ENCODE results near the gene CTCF. TPM values are rescaled to one million over a fixed set of nuclear protein-coding genes. Genes with fewer than 3 reads are reported as not detected.
A peak's percentile ranks its signal among the peaks of the same experiment; 100 is the strongest.

The CTCF gene
- polyA plus RNA-seq, 6 donors from 2014 or later = 40.2 to 93.3 (median 67.8) TPM

DNA sequence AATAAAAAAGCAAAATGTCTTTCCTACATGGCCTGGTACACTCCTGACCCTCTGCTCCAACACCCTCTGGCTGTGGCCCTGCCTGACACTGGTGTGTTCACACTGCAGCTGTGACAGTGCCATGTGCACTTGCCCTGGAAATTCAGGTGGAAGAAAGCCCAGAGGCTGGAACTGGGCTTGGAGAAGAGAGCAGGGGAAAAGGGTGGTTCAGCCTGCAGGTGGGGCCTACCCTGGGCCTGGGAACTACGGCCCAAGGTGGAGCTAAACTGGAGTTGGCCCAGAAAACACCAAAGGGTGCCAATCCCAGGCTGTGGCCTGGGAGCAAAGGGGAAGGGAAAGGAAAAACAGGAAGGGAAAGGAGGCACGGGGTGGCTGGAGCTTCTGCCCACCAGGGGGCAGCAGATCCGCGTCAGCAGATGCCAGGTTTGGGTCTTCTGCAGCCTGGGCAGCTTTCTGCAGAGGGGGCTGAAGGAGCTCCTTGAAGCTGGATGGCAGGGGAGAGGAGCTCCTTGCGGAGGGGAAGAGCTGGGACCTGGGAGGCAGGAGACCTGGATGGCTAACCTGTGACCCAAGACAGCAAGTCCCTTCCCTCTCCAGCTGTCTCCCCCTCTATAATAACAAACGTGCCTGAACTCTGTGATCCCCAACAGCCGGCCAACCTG, 15.4 kb upstream of the CTCF start:
- peak; percentile 25 to 33 for ATAC-seq (ENCODE audit: low read depth in 2 of 2)
- Mint-ChIP-seq H3K9me3 (no peaks in the 10 kb centered on the region), H3K4me1 (peaks cover 79 to 89% (median 86%) of the 10 kb centered on the region in 3 donors), H3K27me3 (no peaks in the 10 kb centered on the region), H3K4me3 (peak overlapping the region; percentile 76 to 92 (median 86)), H3K36me3 (peaks cover 5 to 19% of the 10 kb centered on the region in 2 donors), H3K27ac (peak overlapping the region; percentile 97 to 100 (median 98))
- DNase-seq = peak; percentile 72

DNA sequence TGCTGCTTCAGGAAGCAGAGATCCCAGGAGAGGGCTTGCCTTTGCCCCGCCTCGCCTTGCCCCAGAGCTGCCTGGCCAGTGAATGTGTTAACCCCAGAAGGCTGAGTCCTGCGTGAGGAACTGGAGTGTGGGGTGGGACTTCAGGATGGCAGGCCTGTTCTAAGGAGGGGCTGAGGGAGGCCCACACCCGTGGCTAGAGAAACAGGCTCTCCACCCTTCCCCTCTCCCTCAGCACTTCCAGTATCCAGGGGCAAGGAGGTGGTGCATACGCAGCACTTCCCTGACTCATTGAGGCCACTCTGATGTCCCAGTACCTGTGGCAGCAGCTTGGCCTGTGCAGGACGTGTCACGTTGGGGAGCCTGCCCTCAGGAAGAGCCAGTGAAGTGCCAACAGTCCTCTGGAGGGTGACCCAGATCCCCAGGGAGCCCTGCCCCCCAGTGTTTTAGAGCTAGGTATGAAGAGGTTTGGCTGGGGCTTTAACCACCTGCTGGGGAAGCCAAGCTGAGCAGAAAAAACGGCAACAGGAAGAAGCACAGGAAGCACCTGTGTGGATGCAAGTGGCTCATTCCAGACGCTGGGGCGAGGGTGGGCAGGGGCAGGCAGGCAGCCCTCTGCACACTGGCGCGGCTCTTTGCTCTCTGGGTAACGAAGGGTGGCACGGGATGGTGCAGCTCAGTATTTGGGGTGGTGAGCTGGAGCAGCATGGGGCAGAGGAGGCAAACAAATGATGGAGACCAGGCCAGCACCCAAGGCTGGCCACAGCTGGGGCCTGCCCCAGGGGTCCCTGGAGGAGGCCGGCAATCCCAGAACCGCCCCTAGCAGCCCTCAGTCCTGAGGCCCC, 14.7 kb upstream of the CTCF start:
- Mint-ChIP-seq H3K4me1 (peaks cover 79 to 89% (median 86%) of the 10 kb centered on the region in 3 donors), H3K4me3 (peak overlapping the region; percentile 76 to 92 (median 88)), H3K27me3 (no peaks in the 10 kb centered on the region), H3K27ac (peak overlapping the region; percentile 98 to 100 (median 99)), H3K9me3 (no peaks in the 10 kb centered on the region), H3K36me3 (peaks cover 0 to 11% of the 10 kb centered on the region in 2 donors)
- ATAC-seq (ENCODE audit: low read depth in 2 of 2) (peak; percentile 77), DNase-seq (peak; percentile 89)

DNA sequence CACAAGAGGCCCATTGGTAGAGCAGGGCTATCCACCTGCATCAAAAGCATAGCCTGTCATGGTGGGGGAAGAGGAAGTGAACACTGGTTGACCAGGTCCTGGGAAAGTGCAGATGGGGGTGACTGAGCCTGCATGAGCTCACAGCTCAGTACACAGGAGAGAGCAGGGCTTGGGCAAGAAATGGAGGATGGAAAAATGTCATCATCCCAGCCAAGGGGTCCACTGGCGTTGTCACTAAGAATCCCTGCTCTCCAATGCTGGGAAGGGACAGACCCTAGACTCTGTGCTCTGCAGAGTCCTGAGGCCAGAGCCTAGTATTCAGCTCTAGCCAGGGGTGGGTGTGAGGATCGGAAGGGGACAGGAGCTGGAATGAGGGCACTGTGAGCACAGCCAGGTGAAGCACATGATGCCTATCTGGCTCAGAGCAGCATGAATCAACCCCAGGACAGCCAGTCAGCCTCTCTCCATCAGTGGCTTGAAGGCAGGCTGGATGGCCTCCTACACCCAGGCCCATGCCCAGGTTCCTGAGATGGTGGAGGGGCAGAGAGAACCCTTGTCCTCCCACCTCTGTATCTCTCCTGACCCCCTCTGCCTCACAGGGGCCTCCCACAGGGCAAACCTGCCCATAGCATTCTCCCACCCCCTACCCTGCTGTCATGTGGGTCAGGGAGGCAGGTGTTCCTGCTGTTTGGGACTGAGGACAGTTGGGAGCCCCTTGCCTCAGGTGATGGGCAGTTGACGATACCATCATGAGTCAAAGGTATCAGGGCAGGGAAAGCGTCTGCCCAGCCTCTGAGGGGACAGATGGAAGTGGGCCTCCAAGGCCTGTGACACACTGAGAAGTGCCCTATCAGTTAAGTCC, 13.8 kb upstream of the CTCF start:
- Mint-ChIP-seq H3K36me3 (peaks cover 0 to 10% of the 10 kb centered on the region in 2 donors), H3K9me3 (no peaks in the 10 kb centered on the region), H3K27me3 (no peaks in the 10 kb centered on the region), H3K27ac (peak overlapping the region; percentile 98 to 100 (median 99)), H3K4me1 (peaks cover 79 to 90% (median 85%) of the 10 kb centered on the region in 3 donors), H3K4me3 (peak overlapping the region; percentile 76 to 92 (median 88))
- DNase-seq (peak; percentile 68), ATAC-seq (ENCODE audit: low read depth in 2 of 2) (peak; percentile 60 to 63)

DNA sequence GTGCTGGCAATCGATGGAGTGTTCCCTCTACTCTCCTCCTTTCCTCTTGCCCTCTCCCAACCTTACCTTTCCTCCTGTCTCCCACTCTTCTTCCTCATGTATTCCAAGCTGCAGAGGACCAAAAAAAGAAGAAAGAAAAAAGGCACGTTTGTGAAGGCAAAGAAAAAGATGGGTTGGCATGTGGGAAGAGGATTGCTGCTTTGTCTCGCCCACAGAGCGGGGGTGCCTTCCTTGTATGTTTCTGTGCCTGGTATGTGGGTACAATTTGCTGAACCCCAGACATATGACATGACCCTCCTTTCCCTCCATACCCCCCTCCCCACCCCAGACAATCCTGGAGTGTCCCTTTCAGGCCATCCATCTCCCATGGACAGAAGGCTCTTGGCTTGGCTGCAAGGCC, 13.1 kb upstream of the CTCF start:
- DNase-seq = no peak
- Mint-ChIP-seq H3K4me3 (peak overlapping the region in 5 of 8 donors; percentile 70 to 92 (median 88)), H3K27me3 (no peaks in the 10 kb centered on the region), H3K27ac (peak overlapping the region; percentile 10 to 100 (median 98)), H3K36me3 (peaks cover 0 to 7% of the 10 kb centered on the region in 2 donors), H3K9me3 (no peaks in the 10 kb centered on the region), H3K4me1 (peaks cover 77 to 90% (median 83%) of the 10 kb centered on the region in 3 donors)
- no peak for ATAC-seq (ENCODE audit: low read depth in 2 of 2)

DNA sequence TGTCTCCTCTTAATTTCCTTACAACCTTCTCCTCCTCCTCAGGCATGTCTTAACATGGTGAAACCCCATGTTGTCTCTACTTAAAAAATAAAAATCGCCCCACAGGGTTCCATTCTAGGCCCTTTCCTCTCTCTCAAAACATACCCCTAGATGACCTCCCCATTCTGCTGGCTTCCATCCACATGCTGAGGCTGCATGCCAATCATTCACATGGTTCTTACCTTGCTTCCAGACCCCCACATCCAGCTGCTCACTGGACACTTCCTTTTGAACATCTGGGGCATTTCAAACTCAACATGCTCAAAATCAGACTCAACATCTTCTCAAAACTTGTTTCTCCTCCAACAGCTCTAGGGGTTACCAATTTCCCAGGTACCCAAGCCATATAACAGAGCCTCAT, 12.4 kb upstream of the CTCF start:
- no peak for ATAC-seq (ENCODE audit: low read depth in 2 of 2)
- H3K9me3 Mint-ChIP-seq = no peaks in the 10 kb centered on the region
- DNase-seq = no peak
- no peaks in the 10 kb centered on the region for H3K27me3 Mint-ChIP-seq
- H3K36me3 Mint-ChIP-seq = no peaks in the 10 kb centered on the region
- peak overlapping the region in 6 of 8 donors; percentile 57 to 92 (median 84) for H3K4me3 Mint-ChIP-seq
- H3K4me1 Mint-ChIP-seq = peaks cover 73 to 90% (median 81%) of the 10 kb centered on the region in 3 donors
- peak overlapping the region; percentile 69 to 100 (median 98) for H3K27ac Mint-ChIP-seq

DNA sequence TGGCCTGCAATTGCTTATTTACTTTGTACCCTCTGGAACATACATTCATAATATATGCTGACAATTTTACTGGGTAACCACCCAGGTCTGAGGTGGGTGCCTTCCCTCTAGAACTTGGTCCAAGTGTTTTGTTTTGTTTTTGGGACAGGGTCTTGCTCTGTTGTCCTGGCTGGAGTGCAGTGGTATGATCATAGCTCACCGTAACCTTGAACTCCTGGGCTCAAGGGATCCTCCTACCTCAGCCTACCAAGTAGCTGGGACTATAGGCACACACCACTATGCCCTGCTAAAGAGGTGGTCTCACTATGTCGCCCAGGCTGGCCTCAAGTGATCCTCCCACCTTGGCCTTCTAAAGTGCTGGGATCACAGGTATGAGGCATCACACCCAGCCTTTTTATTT, 11.2 kb upstream of the CTCF start:
- peak overlapping the region in 5 of 6 donors; percentile 41 to 98 (median 69) for H3K27ac Mint-ChIP-seq

DNA sequence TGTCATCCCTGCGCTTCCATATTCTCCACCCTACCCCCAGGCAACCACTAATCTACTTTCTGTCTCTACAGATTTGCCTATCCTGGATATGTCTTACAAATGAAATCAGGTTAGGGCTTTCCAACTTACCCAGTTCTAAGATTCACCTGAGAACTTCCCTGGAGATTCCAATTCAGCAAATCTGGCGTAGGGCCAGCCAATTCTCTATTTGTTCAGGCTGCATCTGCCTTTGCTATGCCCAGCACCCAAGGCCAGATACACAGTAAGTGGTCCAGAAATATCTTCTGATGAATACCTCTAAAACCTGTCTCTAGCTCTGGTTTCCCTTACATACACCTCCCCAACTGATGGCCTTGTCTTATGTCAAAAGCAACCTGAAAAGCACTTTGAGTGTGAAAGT, 10.4 kb upstream of the CTCF start:
- H3K4me1 Mint-ChIP-seq = peaks cover 65 to 94% (median 81%) of the 10 kb centered on the region in 3 donors
- peak overlapping the region in 6 of 8 donors; percentile 20 to 87 (median 78) for H3K4me3 Mint-ChIP-seq
- no peaks in the 10 kb centered on the region for H3K27me3 Mint-ChIP-seq
- no peaks in the 10 kb centered on the region for H3K9me3 Mint-ChIP-seq
- ATAC-seq (ENCODE audit: low read depth in 2 of 2) = no peak
- H3K36me3 Mint-ChIP-seq = no peaks in the 10 kb centered on the region
- no peak for DNase-seq
- H3K27ac Mint-ChIP-seq = peak overlapping the region; percentile 36 to 98 (median 96)

More for the DNA sequence above, 11.2 kb upstream of the CTCF start:
- Mint-ChIP-seq H3K9me3 (no peaks in the 10 kb centered on the region), H3K36me3 (no peaks in the 10 kb centered on the region), H3K4me3 (peak overlapping the region in 1 of 8 donors; percentile 51), H3K27me3 (no peaks in the 10 kb centered on the region), H3K4me1 (peaks cover 72 to 94% (median 81%) of the 10 kb centered on the region in 3 donors)
- DNase-seq (no peak), ATAC-seq (ENCODE audit: low read depth in 2 of 2) (no peak)

DNA sequence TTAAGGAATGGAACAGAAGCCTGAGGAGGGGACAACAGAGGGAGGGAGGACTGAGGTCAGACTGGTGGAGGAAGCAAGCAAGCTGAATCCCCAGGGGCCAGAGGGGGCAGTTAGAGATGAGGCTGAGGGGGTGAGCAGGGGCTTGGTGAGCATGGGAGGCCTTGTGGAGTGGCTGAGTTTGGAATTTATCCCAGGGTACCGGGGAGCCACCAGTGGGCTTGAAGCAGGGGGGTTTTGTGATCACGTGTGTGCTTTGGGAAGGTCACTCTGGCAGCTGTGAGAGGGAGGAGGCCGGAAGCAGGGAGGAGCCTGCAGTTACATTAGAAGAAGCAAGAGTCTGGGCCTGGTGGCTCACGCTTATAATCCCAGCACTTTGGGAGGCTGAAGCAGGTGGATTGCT, 9.8 kb upstream of the CTCF start:
- H3K27ac Mint-ChIP-seq = peak overlapping the region; percentile 94 to 98 (median 98)
- H3K4me3 Mint-ChIP-seq = peak overlapping the region; percentile 20 to 88 (median 81)
- peaks cover 62 to 94% (median 81%) of the 10 kb centered on the region in 3 donors for H3K4me1 Mint-ChIP-seq
- DNase-seq (no peak), ATAC-seq (ENCODE audit: low read depth in 2 of 2) (no peak)
- no peaks in the 10 kb centered on the region for H3K36me3 Mint-ChIP-seq
- no peaks in the 10 kb centered on the region for H3K9me3 Mint-ChIP-seq
- H3K27me3 Mint-ChIP-seq = no peaks in the 10 kb centered on the region

DNA sequence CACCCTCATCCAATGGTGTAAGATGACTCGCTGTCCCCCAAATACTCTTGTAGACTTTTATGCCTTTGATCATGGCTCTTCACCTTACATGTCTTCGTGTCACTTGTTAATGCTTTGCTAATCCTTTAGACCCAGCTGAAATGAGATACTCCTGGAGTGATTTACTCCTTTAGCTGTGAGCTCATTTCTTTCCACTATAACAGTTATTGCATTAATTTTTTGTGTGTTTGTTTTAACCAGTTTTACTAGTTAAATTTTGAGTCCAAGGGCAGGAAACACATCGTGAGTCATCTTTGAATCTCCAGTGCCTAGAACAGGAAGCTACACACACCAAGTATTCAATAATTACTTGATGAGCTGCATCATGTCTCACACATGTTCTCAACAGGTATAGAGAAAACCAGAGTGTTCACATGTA, 6.5 kb upstream of the CTCF start:
- peak; percentile 57 to 75 for ATAC-seq (ENCODE audit: low read depth in 2 of 2)
- Mint-ChIP-seq H3K4me1 (peaks cover 44 to 81% (median 70%) of the 10 kb centered on the region in 3 donors), H3K4me3 (peak overlapping the region in 7 of 8 donors; percentile 18 to 79 (median 54))

DNA sequence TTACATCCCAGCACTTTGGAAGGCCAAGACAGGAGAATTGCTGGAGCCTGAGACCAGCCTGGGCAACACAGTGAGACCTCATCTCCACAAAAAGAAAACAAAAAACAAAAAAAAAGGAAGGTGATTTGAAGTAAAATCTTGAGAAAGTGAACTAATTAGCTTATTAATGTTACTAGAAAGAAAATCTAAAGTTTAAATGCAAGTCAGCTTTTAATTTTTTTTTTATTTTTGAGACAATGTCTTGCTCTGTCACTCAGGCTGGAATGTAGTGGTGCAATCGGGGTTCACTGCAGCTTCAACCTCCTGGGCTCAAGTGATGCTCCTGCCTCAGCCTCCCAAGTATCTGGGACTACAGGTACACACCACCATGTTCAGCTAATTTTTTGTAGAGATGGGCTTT, 3.5 kb upstream of the CTCF start:
- H3K27ac Mint-ChIP-seq = peak overlapping the region in 1 of 6 donors; percentile 90
- DNase-seq (no peak), ATAC-seq (ENCODE audit: low read depth in 2 of 2) (no peak)
- H3K4me3 Mint-ChIP-seq = peak overlapping the region in 1 of 8 donors; percentile 24
- no peaks in the 10 kb centered on the region for H3K9me3 Mint-ChIP-seq
- H3K27me3 Mint-ChIP-seq = no peaks in the 10 kb centered on the region
- no peaks in the 10 kb centered on the region for H3K36me3 Mint-ChIP-seq
- peaks cover 33 to 63% (median 58%) of the 10 kb centered on the region in 3 donors for H3K4me1 Mint-ChIP-seq

More for the DNA sequence above, 6.5 kb upstream of the CTCF start:
- no peaks in the 10 kb centered on the region for H3K27me3 Mint-ChIP-seq
- DNase-seq = no peak
- no peaks in the 10 kb centered on the region for H3K9me3 Mint-ChIP-seq
- no peaks in the 10 kb centered on the region for H3K36me3 Mint-ChIP-seq
- peak overlapping the region; percentile 12 to 92 (median 85) for H3K27ac Mint-ChIP-seq

DNA sequence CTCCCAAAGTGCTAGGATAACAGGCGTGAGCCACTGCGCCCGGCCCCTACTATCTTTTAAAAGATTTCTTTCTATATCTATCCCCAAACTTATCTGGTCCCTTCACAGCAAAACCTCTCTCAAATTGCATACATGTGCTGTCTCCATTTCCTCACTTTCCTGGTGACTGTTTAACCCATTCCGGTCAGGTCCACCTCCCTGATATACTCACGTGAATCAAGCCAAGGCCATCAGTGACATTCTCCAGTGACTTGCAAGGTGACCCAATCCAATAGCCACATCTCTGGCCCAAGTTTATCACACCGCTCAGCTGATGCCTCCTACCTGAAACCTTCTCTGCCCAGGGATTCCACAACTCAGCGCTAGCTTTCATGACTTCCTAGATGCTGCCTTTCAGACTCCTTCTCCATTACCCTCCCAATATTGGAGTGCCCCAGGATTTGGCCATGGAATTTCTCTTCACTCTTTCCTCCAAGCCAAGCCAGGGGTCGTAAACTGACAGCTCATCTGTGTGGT, 1.4 kb upstream of the CTCF start:
- ATAC-seq (ENCODE audit: low read depth in 2 of 2) (no peak), DNase-seq (no peak)
- H3K9me3 Mint-ChIP-seq = no peaks in the 10 kb centered on the region
- H3K27ac Mint-ChIP-seq = peak overlapping the region; percentile 53 to 98 (median 96)
- H3K4me3 Mint-ChIP-seq = peak overlapping the region; percentile 81 to 96 (median 90)
- peaks cover 26 to 58% (median 53%) of the 10 kb centered on the region in 3 donors for H3K4me1 Mint-ChIP-seq
- H3K36me3 Mint-ChIP-seq = no peaks in the 10 kb centered on the region
- no peaks in the 10 kb centered on the region for H3K27me3 Mint-ChIP-seq

DNA sequence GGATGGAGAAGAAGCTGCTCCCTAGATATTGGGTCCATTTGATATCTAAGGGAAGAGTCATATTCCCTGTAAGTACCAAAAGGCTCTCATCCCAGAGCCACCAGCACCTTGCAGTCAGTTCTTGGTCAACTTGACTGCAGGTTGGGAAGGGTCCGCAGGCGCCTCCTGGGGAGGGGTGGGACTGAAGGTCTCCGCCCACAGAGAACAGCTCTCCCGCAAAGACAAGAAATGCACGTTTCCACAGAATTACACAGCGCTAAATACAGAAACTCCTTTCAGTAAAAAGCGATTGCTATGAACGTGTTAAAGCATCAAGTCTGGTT, 864 bp upstream of the CTCF start:
- H3K4me1 Mint-ChIP-seq = peaks cover 21 to 57% (median 48%) of the 10 kb centered on the region in 3 donors
- ATAC-seq (ENCODE audit: low read depth in 2 of 2) (no peak), DNase-seq (no peak)
- H3K27me3 Mint-ChIP-seq = no peaks in the 10 kb centered on the region
- H3K27ac Mint-ChIP-seq = peak overlapping the region; percentile 90 to 98 (median 96)
- peak overlapping the region; percentile 81 to 96 (median 90) for H3K4me3 Mint-ChIP-seq
- no peaks in the 10 kb centered on the region for H3K36me3 Mint-ChIP-seq
- H3K9me3 Mint-ChIP-seq = no peaks in the 10 kb centered on the region
